SU-DHL-6 (cell line): ENCODE results near the gene PANX2.

Experiments used
- H2AFZ ChIP-seq: fragments of 200-600 bp; sonication (generic); 2 replicates; pipeline ENCODE4 v1.6.1; 2014; ENCODE audit warnings: low read depth, mild to moderate bottlenecking, moderate library complexity, mixed read lengths, antibody characterized with exemption, low read length; ENCODE audit not compliant: severe bottlenecking
- H3F3A ChIP-seq: fragments of 200-600 bp; shearing (Covaris generic); 2 replicates; pipeline ENCODE4 v1.6.0; 2016; ENCODE audit warnings: antibody characterized with exemption, mild to moderate bottlenecking; ENCODE audit not compliant: insufficient read depth
- H3K27ac ChIP-seq: fragments of 200-600 bp; sonication (generic); 2 replicates; pipeline ENCODE4 v1.5.1; 2016; ENCODE audit warnings: low read depth, mild to moderate bottlenecking, low read length, moderate library complexity, mixed read lengths
- H3K27me3 ChIP-seq: fragments of 200-600 bp; sonication (generic), shearing (Covaris generic); 2 replicates; pipeline ENCODE4 v1.6.0; 2014; ENCODE audit warnings: mild to moderate bottlenecking, low read length
- H3K36me3 ChIP-seq: fragments of 200-600 bp; sonication (generic); 2 replicates; pipeline ENCODE4 v1.6.1; 2014; ENCODE audit warnings: mild to moderate bottlenecking, low read length, mixed read lengths
- H3K4me2 ChIP-seq: fragments of 300-600, 200-600 bp; shearing (Covaris generic), sonication (generic); 2 replicates; pipeline ENCODE4 v1.6.0; 2014; ENCODE audit warnings: low read length, low read depth, mild to moderate bottlenecking; ENCODE audit not compliant: poor library complexity, severe bottlenecking
- H3K4me3 ChIP-seq: fragments of 200-600 bp; sonication (generic); 2 replicates; pipeline ENCODE4 v1.5.1; 2014; ENCODE audit warnings: antibody characterized with exemption, low read length, mild to moderate bottlenecking, mixed read lengths; ENCODE audit not compliant: insufficient read depth, poor library complexity, severe bottlenecking
- H3K79me2 ChIP-seq: fragments of 200-600 bp; sonication (generic); 2 replicates; pipeline ENCODE4 v1.6.1; 2014; ENCODE audit warnings: mild to moderate bottlenecking, low read length, moderate library complexity; ENCODE audit not compliant: insufficient read depth
- H3K9ac ChIP-seq: fragments of 200-600 bp; sonication (generic); 2 replicates; pipeline ENCODE4 v1.7.0; 2014; ENCODE audit warnings: mild to moderate bottlenecking, low read length
- H3K9me2 ChIP-seq: fragments of 200-600 bp; sonication (generic); replicated peaks from 2 replicates; pipeline ENCODE4 v1.6.1; 2014; ENCODE audit warnings: low read length; ENCODE audit not compliant: insufficient read depth
- H3K9me3 ChIP-seq: fragments of 200-600 bp; sonication (generic); 2 replicates; pipeline ENCODE4 v1.6.1; 2014; ENCODE audit warnings: low read length, mixed read lengths; ENCODE audit not compliant: insufficient read depth
- H4K20me1 ChIP-seq: fragments of 200-600 bp; sonication (generic); 2 replicates; pipeline ENCODE4 v1.6.1; 2014; ENCODE audit warnings: low read depth, mild to moderate bottlenecking, antibody characterized with exemption, low read length, moderate library complexity, mixed read lengths
- CTCF ChIP-seq: fragments of 200-600 bp; sonication (generic); IDR thresholded peaks from one replicate; pipeline ENCODE4 v1.5.1; 2017; ENCODE audit warnings: antibody characterized with exemption, mild to moderate bottlenecking, low read length, moderate library complexity; ENCODE audit not compliant: insufficient read depth, poor library complexity, severe bottlenecking
- EZH2phosphoT487 ChIP-seq: fragments of 200-600 bp; sonication (generic), shearing (Covaris generic); conservative IDR thresholded peaks from 2 replicates; pipeline ENCODE4 v1.6.1; 2018; ENCODE audit warnings: mild to moderate bottlenecking, antibody characterized with exemption, low read length, moderate library complexity, mixed read lengths

The PANX2 gene

GRCh38 chr22:50196256-50196655, 25.7 kb downstream of the PANX2 start:
- Histone ChIP-seq H3K36me3 (no peaks in the 10 kb centered on the region), H3F3A (peaks cover 37% of the 10 kb centered on the region), H3K27ac (peak overlapping the region; percentile 49), H3K4me3 (no peak overlapping the region), H3K9ac (no peak overlapping the region), H2AFZ (no peak overlapping the region), H3K9me3 (no peaks in the 10 kb centered on the region), H3K79me2 (peaks cover 17% of the 10 kb centered on the region), H4K20me1 (no peaks in the 10 kb centered on the region), H3K9me2 (no peaks in the 10 kb centered on the region), H3K27me3 (no peaks in the 10 kb centered on the region), H3K4me2 (no peak overlapping the region)
- TF ChIP-seq CTCF, result no peak
- TF ChIP-seq EZH2phosphoT487, result no peak

GRCh38 chr22:50197000-50197800, 26.7 kb downstream of the PANX2 start:
- no peaks in the 10 kb centered on the region for H3K9me3 ChIP-seq
- no peaks in the 10 kb centered on the region for H4K20me1 ChIP-seq
- H3K4me3 ChIP-seq, result no peak overlapping the region
- no peaks in the 10 kb centered on the region for H3K9me2 ChIP-seq
- no peak overlapping the region for H3K4me2 ChIP-seq
- peaks cover 27% of the 10 kb centered on the region for H3K79me2 ChIP-seq
- no peaks in the 10 kb centered on the region for H3K27me3 ChIP-seq
- no peaks in the 10 kb centered on the region for H3K36me3 ChIP-seq
- H3K9ac ChIP-seq, result no peak overlapping the region
- TF ChIP-seq EZH2phosphoT487 (no peak), CTCF (no peak)
- H2AFZ ChIP-seq, result no peak overlapping the region
- H3K27ac ChIP-seq, result peak overlapping the region; percentile 49
- H3F3A ChIP-seq, result peaks cover 29% of the 10 kb centered on the region

GRCh38 chr22:50197856-50198623, 27.5 kb downstream of the PANX2 start:
- no peak overlapping the region for H2AFZ ChIP-seq
- no peak overlapping the region for H3K4me2 ChIP-seq
- no peaks in the 10 kb centered on the region for H3K9me3 ChIP-seq
- H3K27ac ChIP-seq, result no peak overlapping the region
- H3K36me3 ChIP-seq, result peaks cover 2% of the 10 kb centered on the region; the same call in 1 of the 2 replicates
- no peak overlapping the region for H3K4me3 ChIP-seq
- no peak overlapping the region for H3K9ac ChIP-seq
- H3K27me3 ChIP-seq, result no peaks in the 10 kb centered on the region
- peaks cover 28% of the 10 kb centered on the region for H3F3A ChIP-seq
- H3K9me2 ChIP-seq, result no peaks in the 10 kb centered on the region
- peaks cover 30% of the 10 kb centered on the region for H3K79me2 ChIP-seq
- no peak for TF ChIP-seq CTCF
- no peak for TF ChIP-seq EZH2phosphoT487
- no peaks in the 10 kb centered on the region for H4K20me1 ChIP-seq
